H1 (cell line): ENCODE data around the gene NRM. TPM values are rescaled to one million over a fixed set of nuclear protein-coding genes. Genes with fewer than 3 reads are reported as not detected.

Experiments
- polyA plus RNA-seq, 7 experiments: library from polyadenylated mRNA; depleted of rRNA in 3 of 7; stranded (reverse) in 5 of 7; unstranded in 2 of 7; fragments of >200 nt in 5 of 7; fragments of 200-250 nt in 2 of 7; gene quantifications; 1 replicate in 5 of 7; 2 replicates in 1 of 7; 4 replicates in 1 of 7; pipeline versions ENCODE4 v1.2.1 to v1.2.3, GENCODE V29; 2011 to 2013; ENCODE audit warnings: missing spikeins in 2 of 7, mixed read lengths in 2 of 7
- total RNA-seq: library from RNA; stranded (reverse); fragmentation: NEBNext Ultra II Directional; extraction: Animal tissue kit (Norgen Biotek cat#: 25700); gene quantifications from 2 replicates; pipeline ENCODE4 v1.2.1, GENCODE V29; 2021
- TF ChIP-seq, protein P1 (sequence below), 3 experiments: IDR thresholded peaks; 1 replicate in 2 of 3; 2 replicates in 1 of 3; pipeline versions ENCODE4 v1.5.1 to v1.6.1; 2011; ENCODE audit warnings: low read length in 3 of 3, mild to moderate bottlenecking in 3 of 3, inconsistent platforms in 2 of 3, low read depth in 1 of 3, moderate library complexity in 1 of 3; ENCODE audit not compliant: insufficient read depth in 1 of 3; ENCODE audit errors: control extremely low read depth in 1 of 3

NRM gene
- total and polyA plus RNA-seq, 2 of the 8 experiments (the other 6 are each of a cell fraction or from before 2014, with no cell fraction given): 27.3 to 50.4 TPM

DNA sequence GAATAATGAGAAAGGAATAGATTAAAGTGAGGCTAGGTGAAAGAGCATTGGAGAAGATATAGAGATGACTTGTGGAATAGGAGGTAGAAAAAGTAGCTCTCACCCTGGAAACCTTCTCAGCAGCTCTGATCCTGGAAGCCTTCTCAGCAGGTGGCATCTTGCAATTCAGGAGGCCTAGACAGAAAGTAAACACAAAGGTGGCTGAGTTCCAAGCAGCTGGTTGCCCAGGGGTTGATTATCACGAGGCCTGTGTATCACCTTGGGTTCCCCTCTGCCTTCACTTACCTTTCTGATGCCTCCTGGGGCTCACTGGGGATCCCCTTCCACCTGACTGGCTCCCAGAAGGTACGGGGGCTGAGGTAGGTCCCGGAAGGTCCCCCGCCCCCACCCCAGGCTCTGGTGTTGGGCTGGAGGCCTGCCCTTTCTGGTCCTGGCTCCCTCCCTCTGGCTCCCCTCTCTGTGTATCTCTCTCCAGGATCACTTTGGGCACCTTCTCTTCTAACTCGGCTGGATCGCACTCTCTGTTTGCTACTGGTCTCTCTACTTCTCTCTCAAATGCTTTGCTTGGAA, 16.6 kb upstream of the NRM start (continued):
- TF ChIP-seq, protein P1, sequence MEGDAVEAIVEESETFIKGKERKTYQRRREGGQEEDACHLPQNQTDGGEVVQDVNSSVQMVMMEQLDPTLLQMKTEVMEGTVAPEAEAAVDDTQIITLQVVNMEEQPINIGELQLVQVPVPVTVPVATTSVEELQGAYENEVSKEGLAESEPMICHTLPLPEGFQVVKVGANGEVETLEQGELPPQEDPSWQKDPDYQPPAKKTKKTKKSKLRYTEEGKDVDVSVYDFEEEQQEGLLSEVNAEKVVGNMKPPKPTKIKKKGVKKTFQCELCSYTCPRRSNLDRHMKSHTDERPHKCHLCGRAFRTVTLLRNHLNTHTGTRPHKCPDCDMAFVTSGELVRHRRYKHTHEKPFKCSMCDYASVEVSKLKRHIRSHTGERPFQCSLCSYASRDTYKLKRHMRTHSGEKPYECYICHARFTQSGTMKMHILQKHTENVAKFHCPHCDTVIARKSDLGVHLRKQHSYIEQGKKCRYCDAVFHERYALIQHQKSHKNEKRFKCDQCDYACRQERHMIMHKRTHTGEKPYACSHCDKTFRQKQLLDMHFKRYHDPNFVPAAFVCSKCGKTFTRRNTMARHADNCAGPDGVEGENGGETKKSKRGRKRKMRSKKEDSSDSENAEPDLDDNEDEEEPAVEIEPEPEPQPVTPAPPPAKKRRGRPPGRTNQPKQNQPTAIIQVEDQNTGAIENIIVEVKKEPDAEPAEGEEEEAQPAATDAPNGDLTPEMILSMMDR (IDR thresholded peaks at IDR 0.05; ENCODE audit: control extremely low read depth in 1 of 3, insufficient read depth in 1 of 3, low read depth in 1 of 3, low read length in 3 of 3): no peak
